Vagina (tissue), 2 donors: ENCODE measurements around the gene HOXC11.

Experiments
- CTCF ChIP-seq, 3 experiments: fragments of 450-650 bp in 2 of 3; fragments of 200-600 bp in 1 of 3; sonication (generic) in 1 of 3; IDR thresholded peaks; one replicate each; pipeline ENCODE4 v1.5.1; 2017 to 2019; ENCODE audit warnings: antibody characterized with exemption in 3 of 3, mild to moderate bottlenecking in 2 of 3, moderate library complexity in 2 of 3
- POLR2A ChIP-seq, 2 donors: fragments of 450-650 bp; IDR thresholded peaks; one replicate each; pipeline ENCODE4 v1.6.1; 2017; ENCODE audit warnings: antibody characterized with exemption in 2 of 2, mild to moderate bottlenecking in 2 of 2, moderate library complexity in 2 of 2

- TF ChIP-seq POLR2A (IDR thresholded peaks at IDR 0.05) (no peak), CTCF (IDR thresholded peaks at IDR 0.05) (no peak)
Measured at GRCh38 chr12:53956251-53956887, 16.6 kb upstream of the HOXC11 start.
